Peyer's patch (tissue), 4 donors: ENCODE results near the gene ZBTB48. TPM values are rescaled to one million over a fixed set of nuclear protein-coding genes. Genes with fewer than 3 reads are reported as not detected.
A peak's percentile ranks its signal among the peaks of the same experiment; 100 is the strongest.
"Not testable (repeated sequence)": the region's sequence is repeated elsewhere in the genome, so short reads cannot be mapped to it uniquely, and the experiment has no call there.

Experiments
- DNase-seq, 3 donors: peaks; one replicate each; pipeline ENCODE4 v3.0.0-alpha.2; 2017 to 2019
- H3K27ac ChIP-seq, 4 donors: fragments of 200-600 bp; sonication (generic); one replicate each; pipeline ENCODE4 v1.5.1; 2016 to 2019
- H3K27me3 ChIP-seq, 2 donors: fragments of 200-600 bp; sonication (generic); one replicate each; pipeline ENCODE4 v1.5.1; 2019
- H3K36me3 ChIP-seq, 3 donors: fragments of 200-600 bp; sonication (generic); one replicate each; pipeline ENCODE4 v1.5.1; 2016 to 2019
- H3K4me1 ChIP-seq, 4 donors: fragments of 200-600 bp; sonication (generic); one replicate each; pipeline ENCODE4 v1.5.1; 2016 to 2019
- H3K4me3 ChIP-seq, 4 donors: fragments of 200-600 bp; sonication (generic); 1 replicate in 3 of 4; 2 replicates in 1 of 4; pipeline ENCODE4 v1.5.1; 2016 to 2019; ENCODE audit warnings: mild to moderate bottlenecking in 1 of 4
- H3K9me3 ChIP-seq, 4 donors: fragments of 200-600 bp; sonication (generic); one replicate each; pipeline ENCODE4 v1.5.1; 2016 to 2019; ENCODE audit warnings: mild to moderate bottlenecking in 1 of 4
- POLR2A ChIP-seq, 2 donors: fragments of 450-650 bp; IDR thresholded peaks; one replicate each; pipeline ENCODE4 v1.5.1; 2017; ENCODE audit warnings: antibody characterized with exemption in 2 of 2, mild to moderate bottlenecking in 2 of 2, moderate library complexity in 2 of 2
- total RNA-seq, 4 donors: library from RNA; depleted of rRNA; stranded (reverse); fragments of >200 nt; gene quantifications; one replicate each; pipeline ENCODE4 v1.1.0, GENCODE V29; 2016
- TF ChIP-seq, protein P1 (sequence below), 6 experiments: fragments of 450-650 bp in 4 of 6; fragments of 200-600 bp in 2 of 6; sonication (generic) in 1 of 6; IDR thresholded peaks; one replicate each; pipeline ENCODE4 v1.5.1; 2017 to 2019; ENCODE audit warnings: antibody characterized with exemption in 6 of 6, mild to moderate bottlenecking in 3 of 6, moderate library complexity in 1 of 6

Gene ZBTB48
- total RNA-seq, 4 donors from 2014 or later: 27.0 to 80.9 (median 38.2) TPM

GRCh38 chr1:6597777-6598131, 18.0 kb downstream of the ZBTB48 start:
- Histone ChIP-seq H3K36me3 (peaks cover 0 to 60% (median 0%) of the 10 kb centered on the region in 3 donors), H3K27me3 (no peaks in the 10 kb centered on the region), H3K4me3 (no peak overlapping the region), H3K27ac (no peak overlapping the region), H3K9me3 (no peaks in the 10 kb centered on the region), H3K4me1 (peaks cover 0 to 55% (median 16%) of the 10 kb centered on the region in 4 donors)
- no peak for DNase-seq
- TF ChIP-seq, protein P1, sequence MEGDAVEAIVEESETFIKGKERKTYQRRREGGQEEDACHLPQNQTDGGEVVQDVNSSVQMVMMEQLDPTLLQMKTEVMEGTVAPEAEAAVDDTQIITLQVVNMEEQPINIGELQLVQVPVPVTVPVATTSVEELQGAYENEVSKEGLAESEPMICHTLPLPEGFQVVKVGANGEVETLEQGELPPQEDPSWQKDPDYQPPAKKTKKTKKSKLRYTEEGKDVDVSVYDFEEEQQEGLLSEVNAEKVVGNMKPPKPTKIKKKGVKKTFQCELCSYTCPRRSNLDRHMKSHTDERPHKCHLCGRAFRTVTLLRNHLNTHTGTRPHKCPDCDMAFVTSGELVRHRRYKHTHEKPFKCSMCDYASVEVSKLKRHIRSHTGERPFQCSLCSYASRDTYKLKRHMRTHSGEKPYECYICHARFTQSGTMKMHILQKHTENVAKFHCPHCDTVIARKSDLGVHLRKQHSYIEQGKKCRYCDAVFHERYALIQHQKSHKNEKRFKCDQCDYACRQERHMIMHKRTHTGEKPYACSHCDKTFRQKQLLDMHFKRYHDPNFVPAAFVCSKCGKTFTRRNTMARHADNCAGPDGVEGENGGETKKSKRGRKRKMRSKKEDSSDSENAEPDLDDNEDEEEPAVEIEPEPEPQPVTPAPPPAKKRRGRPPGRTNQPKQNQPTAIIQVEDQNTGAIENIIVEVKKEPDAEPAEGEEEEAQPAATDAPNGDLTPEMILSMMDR (IDR thresholded peaks at IDR 0.05): no peak
- TF ChIP-seq POLR2A (IDR thresholded peaks at IDR 0.05): no peak

DNA sequence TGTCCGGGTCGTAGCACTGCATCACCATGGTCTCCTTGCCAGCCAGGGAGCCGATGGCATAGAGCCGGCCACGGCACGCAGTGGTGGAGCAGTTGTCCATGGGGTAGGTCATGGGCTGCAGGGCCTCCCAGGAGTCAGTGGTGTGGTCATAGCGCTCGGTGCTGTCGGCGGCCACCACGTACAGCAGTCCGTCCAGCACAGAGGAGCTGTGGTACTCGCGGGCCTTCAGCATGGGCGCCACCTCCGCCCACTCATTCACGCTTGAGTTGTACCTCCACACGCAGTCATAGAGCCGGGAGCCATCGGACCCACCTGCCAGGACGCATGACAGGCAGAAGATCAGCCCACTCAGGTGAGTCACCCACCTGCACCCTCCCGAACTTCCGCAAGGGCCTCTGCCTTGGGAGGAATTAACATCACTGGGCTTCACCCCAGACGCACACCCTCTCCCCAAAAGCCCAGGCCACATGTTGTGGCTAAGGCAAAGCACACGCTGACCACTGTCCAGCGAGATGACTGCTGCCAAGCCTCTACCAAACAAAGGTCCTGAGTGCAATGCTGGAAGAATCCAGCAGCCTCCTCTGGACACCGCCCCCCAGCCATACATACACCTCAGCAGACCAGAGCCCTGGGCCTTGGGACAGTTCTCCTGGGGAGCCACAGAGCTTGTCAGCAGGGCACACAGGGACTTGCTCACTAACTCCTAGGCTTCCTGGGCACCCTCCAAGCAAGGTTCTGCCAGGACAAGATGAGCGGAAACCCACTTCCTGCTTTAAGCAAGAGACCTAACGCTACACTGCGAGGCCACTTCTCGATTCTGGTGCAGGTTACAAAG, 19.6 kb downstream of the ZBTB48 start:
- Histone ChIP-seq H3K36me3 (peaks cover 0 to 44% (median 0%) of the 10 kb centered on the region in 3 donors), H3K4me1 (peaks cover 0 to 57% (median 18%) of the 10 kb centered on the region in 4 donors), H3K27ac (peak overlapping the region; percentile 17 to 99 (median 64)), H3K27me3 (no peaks in the 10 kb centered on the region), H3K9me3 (no peaks in the 10 kb centered on the region), H3K4me3 (peak overlapping the region; percentile 9 to 98 (median 97))
- DNase-seq: peak; percentile 49 to 82 (median 79)
- TF ChIP-seq POLR2A (IDR thresholded peaks at IDR 0.05): no peak
- TF ChIP-seq, protein P1 (IDR thresholded peaks at IDR 0.05): no peak

DNA sequence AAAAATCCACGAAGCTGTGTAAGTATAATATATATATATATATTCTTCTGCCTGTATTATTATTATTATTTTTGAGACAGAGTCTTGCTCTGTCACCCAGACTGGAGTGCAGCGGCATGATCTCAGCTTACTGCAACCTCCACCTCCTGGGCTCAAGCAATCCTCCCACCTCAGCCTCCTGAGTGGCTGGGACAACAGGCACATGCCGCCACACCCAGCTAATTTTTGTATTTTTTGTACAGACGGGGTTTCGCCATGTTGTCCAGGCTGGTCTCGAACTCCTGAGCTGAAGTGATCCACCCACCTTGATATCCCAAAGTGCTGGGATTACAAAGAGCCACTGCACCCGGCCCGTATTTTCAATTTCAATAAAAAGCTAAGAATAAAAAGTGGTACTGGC, 20.2 kb downstream of the ZBTB48 start:
- H3K36me3 ChIP-seq: peaks cover 0 to 37% (median 0%) of the 10 kb centered on the region in 3 donors
- H3K27ac ChIP-seq: peak overlapping the region in 3 of 4 donors; percentile 92 to 99 (median 98)
- H3K4me3 ChIP-seq: peak overlapping the region; percentile 54 to 98 (median 97)
- not testable (repeated sequence) for H3K27me3 ChIP-seq, H3K9me3 ChIP-seq, DNase-seq
- H3K4me1 ChIP-seq: peaks cover 0 to 59% (median 18%) of the 10 kb centered on the region in 4 donors

DNA sequence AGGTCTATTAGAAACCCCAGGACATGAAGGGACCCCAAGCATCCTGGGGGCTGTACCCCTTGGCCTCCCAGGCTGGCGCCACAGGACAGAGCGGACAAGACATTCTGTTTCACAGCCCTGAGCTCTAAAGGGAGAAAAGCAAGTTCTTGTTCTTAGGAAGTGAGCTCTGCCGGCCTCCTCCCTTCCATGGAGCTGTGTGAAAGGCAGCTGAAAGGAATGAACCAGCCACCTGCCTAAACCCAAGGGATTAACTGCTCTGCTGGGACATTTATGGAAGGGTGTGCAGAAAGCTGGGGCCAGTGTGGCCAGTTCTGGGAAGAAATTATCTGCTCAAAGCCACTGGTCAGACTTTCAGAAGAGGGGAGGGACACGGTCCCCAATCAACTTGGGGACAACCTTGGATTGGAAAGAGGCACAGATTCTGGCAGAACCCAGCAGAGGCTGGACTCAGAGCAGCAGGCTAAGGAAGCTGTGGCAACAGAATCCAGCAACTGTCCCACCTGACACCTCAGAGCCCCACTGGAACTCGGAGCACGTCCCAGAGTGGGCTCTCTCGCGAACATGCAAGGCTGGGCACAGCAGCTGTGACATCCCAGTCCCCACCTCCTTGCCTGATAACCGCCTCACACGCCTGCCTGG, 20.7 kb downstream of the ZBTB48 start:
- H3K9me3 ChIP-seq: no peaks in the 10 kb centered on the region
- peak overlapping the region; percentile 92 to 99 (median 98) for H3K27ac ChIP-seq
- peak overlapping the region; percentile 54 to 98 (median 97) for H3K4me3 ChIP-seq
- DNase-seq: no peak
- no peaks in the 10 kb centered on the region for H3K27me3 ChIP-seq
- H3K36me3 ChIP-seq: peaks cover 0 to 32% (median 0%) of the 10 kb centered on the region in 3 donors
- peaks cover 0 to 54% (median 18%) of the 10 kb centered on the region in 4 donors for H3K4me1 ChIP-seq
- no peak for TF ChIP-seq POLR2A (IDR thresholded peaks at IDR 0.05)
- TF ChIP-seq, protein P1 (IDR thresholded peaks at IDR 0.05): no peak

DNA sequence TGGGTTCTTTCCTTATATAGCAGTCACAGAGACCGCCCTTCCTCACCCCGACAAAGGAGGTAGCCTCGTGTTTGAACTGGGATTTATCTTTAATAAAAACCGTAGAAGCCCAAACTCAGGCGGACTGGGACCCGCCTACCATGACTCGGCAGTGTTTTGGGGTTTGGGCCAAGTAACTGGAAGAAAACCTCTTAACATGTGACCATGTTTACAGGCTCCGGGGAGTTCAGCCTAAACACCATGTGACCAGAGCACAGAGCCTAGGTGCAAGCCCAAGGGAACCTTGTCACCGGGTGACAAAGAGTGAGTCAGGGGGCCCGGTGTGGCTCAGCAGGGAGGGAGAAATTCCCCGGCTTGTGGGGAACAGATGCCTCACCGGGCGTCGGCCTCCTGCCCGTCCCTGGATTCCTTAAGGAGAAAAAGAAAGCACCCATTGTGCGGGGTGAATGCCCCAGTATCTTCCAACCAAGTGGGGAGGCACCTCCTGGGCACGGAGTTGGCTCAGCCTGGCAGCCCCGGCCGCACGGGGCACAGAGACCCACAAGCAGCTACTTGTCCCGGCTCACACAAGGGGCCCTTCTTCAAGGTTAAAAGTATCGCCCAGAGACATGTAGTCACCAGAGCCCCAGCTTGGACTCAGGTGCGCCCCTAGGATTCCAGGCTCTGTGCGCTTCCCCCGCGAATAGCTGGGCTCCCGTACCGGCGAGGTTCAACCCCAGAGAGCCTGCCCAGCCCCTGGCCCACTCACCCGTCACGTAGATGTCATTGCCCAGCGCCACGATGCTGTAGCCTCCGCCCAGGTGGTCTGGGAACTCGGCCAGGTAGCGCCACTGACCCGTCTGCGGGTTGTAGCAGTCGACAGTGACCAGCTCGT, 21.5 kb downstream of the ZBTB48 start:
- TF ChIP-seq, protein P1 (IDR thresholded peaks at IDR 0.05): no peak
- peak; percentile 44 to 47 for TF ChIP-seq POLR2A (IDR thresholded peaks at IDR 0.05)
- DNase-seq: peak; percentile 74 to 89 (median 75)
- H3K4me1 ChIP-seq: peaks cover 0 to 46% (median 18%) of the 10 kb centered on the region in 4 donors
- peak overlapping the region; percentile 92 to 99 (median 98) for H3K27ac ChIP-seq
- H3K36me3 ChIP-seq: peaks cover 0 to 24% (median 0%) of the 10 kb centered on the region in 3 donors
- no peaks in the 10 kb centered on the region for H3K9me3 ChIP-seq
- peak overlapping the region; percentile 54 to 98 (median 97) for H3K4me3 ChIP-seq
- H3K27me3 ChIP-seq: no peaks in the 10 kb centered on the region
